ENCODE data around the gene CD101. TPM values are rescaled to one million over a fixed set of nuclear protein-coding genes. Genes with fewer than 3 reads are reported as not detected.
"Not testable (repeated sequence)": the region's sequence is repeated elsewhere in the genome, so short reads cannot be mapped to it uniquely, and the experiment has no call there.

Gene CD101, protein sequence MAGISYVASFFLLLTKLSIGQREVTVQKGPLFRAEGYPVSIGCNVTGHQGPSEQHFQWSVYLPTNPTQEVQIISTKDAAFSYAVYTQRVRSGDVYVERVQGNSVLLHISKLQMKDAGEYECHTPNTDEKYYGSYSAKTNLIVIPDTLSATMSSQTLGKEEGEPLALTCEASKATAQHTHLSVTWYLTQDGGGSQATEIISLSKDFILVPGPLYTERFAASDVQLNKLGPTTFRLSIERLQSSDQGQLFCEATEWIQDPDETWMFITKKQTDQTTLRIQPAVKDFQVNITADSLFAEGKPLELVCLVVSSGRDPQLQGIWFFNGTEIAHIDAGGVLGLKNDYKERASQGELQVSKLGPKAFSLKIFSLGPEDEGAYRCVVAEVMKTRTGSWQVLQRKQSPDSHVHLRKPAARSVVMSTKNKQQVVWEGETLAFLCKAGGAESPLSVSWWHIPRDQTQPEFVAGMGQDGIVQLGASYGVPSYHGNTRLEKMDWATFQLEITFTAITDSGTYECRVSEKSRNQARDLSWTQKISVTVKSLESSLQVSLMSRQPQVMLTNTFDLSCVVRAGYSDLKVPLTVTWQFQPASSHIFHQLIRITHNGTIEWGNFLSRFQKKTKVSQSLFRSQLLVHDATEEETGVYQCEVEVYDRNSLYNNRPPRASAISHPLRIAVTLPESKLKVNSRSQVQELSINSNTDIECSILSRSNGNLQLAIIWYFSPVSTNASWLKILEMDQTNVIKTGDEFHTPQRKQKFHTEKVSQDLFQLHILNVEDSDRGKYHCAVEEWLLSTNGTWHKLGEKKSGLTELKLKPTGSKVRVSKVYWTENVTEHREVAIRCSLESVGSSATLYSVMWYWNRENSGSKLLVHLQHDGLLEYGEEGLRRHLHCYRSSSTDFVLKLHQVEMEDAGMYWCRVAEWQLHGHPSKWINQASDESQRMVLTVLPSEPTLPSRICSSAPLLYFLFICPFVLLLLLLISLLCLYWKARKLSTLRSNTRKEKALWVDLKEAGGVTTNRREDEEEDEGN
- polyA plus RNA-seq: 1 to 10 TPM in 2 of 3 donors, not detected in 1; 1.1 to 1.3 TPM

- no peak within 1 kb of the TSS for H3K27ac ChIP-seq (ENCODE audit: low read depth, low read length)
- 63 to 85% (median 63%) methylated on average over 3 of the region's 3 CpGs for WGBS, 3 donors
Measured at GRCh38 chr1:117001254-117001927, at the start of gene CD101. Gene CD101 (plus strand): TSS chr1:117001760. CDS start chr1:117001818, 58 bp downstream.

DNA sequence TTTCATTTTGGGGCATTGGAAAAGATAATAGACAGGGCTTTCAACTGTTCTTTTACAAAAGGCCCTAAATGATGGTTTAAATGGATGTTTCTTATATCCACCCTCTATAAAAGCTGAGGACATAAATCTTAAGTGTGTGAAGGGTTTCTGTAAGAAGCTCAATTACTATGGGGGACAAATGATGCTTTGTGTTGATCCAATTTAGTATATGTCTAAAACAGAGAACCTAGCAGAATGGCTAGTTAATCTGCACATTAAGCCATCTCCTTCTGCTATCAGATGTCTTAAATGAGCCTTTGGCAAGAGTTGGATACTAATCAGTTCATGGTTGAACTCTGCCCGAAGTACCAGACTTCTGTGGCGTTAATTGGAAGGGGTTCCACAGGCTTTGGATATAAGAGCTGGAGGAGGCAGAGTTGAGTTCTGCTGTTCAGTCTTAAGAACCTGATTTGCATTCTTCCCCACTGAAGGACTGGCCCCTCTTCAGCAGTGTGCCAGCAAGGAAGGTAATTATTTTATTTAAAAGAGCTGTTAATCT lies 48.8 kb upstream of the CD101 start:
- 79 to 94% (median 82%) methylated on average over 2 of the region's 2 CpGs for WGBS, 3 donors
- H3K27ac ChIP-seq (ENCODE audit: low read depth, low read length): no peak overlapping the region

DNA sequence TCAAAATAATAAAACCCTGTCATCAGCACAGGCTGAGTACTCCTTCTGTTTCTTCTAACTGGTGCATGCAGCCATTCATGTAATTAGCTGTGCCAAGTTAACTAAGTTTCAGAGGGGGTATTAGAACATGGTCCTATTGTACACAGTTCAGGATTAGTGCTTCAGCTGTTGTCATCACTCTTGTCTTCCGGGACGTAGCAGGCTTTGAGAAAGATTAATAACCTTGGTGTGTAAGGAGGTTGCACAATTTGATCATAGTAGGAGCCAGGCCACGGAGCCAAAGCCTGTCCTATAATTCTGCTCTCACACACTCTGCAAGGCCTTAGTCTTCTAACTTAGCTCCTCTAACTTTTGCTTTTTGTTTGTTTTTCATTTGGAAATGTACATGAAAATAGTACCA lies 47.1 kb upstream of the CD101 start:
- 54 to 63% (median 62%) methylated on average over 3 of the region's 3 CpGs for WGBS, 3 donors
- no peak overlapping the region for H3K27ac ChIP-seq (ENCODE audit: low read depth, low read length)

GRCh38 chr1:116956378-116956777 lies 45.2 kb upstream of the CD101 start:
- WGBS, 3 donors: 71 to 95% (median 92%) methylated on average over 7 of the region's 7 CpGs
- no peak overlapping the region for H3K27ac ChIP-seq (ENCODE audit: low read depth, low read length)

GRCh38 chr1:116957646-116958045 lies 43.9 kb upstream of the CD101 start:
- WGBS, 3 donors: 85 to 90% (median 86%) methylated on average over 4 of the region's 4 CpGs
- H3K27ac ChIP-seq (ENCODE audit: low read depth, low read length): no peak overlapping the region

DNA sequence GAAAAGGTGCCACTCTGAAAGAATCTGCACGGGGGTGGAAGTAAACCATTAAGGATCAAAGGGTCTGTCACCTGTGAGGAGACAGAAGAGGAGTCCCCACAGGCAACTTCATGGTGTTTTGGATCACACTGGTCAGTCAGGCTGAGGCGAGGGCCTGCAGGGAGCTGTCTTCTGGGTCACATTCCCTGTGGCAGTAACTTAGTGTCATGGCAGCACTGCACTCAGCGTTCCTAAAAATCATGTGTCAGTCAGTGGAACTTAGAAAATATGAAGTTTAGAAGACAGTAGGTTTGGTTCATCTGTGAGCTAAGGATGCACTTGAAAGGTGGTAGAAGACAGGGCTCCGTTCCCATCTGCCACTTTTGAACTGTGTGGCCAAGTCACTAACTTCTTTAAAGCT lies 43.5 kb upstream of the CD101 start:
- 81 to 85% (median 83%) methylated on average over 4 of the region's 4 CpGs for WGBS, 3 donors
- H3K27ac ChIP-seq (ENCODE audit: low read depth, low read length): no peak overlapping the region

DNA sequence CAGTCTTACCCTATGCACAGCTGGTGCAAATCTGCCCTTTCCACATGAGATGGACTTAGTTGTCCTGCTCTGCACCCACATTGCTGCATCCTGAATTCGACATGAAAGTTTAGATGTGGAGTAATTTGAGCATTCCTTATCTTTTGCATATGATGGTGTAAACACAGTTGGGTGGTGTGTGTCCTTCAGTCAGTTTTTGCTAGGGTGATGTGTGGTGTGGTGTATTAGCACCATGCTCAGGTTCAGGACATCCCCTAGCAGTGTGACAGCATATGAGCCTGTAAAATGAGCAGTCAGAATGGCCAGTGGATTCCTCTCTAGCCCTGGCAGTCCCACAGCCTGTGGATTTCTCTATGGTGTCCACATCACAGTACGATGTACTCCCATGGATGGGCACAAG lies 42.6 kb upstream of the CD101 start:
- H3K27ac ChIP-seq (ENCODE audit: low read depth, low read length): no peak overlapping the region
- WGBS, 3 donors: 73 to 95% (median 88%) methylated on average over 2 of the region's 2 CpGs

GRCh38 chr1:116961606-116962005 lies 40.0 kb upstream of the CD101 start:
- no peak overlapping the region for H3K27ac ChIP-seq (ENCODE audit: low read depth, low read length)
- WGBS, 3 donors: 88 to 96% (median 94%) methylated on average over 6 of the region's 6 CpGs

DNA sequence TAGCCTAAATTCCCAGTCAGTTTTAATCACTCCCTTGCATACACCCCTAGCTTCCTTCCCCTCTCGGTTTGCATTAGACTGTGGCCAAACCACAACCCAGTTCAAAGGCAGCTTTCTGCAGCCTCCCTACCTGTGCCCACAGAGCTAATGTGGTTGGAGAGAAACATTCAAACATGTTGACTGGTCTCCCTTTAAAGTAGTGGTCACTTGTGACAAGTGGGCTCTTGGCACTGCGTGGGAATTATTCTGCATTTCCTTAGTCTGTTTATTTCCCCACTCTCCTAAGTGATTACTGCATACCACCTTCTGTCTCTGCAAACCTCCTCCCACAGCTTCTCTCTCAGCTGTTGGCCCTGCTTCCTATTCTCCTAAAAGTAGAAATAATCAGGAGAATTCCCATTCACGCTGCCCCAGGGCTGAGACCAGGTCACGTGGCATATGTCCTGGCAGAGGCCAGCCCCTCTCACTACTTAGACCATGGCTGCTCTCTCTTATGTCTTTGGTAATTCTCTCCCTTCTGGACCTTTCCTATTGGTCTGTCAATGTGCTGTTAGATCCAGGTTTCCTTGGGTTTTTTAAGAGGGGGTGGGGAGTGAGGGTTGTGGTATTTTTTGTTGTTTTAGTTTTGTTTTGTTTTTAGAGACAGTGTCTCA lies 38.4 kb upstream of the CD101 start:
- 36 to 82% (median 54%) methylated on average over 4 of the region's 4 CpGs for WGBS, 3 donors

GRCh38 chr1:116966791-116967190 lies 34.8 kb upstream of the CD101 start:
- H3K27ac ChIP-seq (ENCODE audit: low read depth, low read length): no peak overlapping the region
- 92 to 93% (median 92%) methylated on average over 11 of the region's 11 CpGs for WGBS, 3 donors

More for the DNA sequence above, 38.4 kb upstream of the CD101 start:
- H3K27ac ChIP-seq (ENCODE audit: low read depth, low read length): peak overlapping the region; percentile 19

DNA sequence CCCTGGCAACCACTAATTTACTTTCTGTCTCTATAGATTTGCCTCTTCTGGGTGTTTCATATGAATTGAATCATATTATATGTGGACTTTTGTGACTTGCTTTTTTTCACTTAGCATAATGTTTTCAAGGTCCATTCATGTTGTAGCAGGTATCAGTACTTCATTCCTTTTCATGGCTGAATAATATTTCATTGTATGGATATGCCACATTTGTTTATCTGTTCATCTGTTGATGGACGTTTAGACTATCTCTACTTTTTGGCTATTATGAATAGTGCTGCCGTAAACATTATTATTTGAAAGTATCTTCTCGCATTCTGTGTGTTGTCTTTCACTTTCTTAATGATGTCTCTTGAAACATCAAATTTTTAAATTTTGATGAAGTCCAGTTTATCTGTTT lies 32.8 kb upstream of the CD101 start:
- WGBS, 3 donors: 81 to 93% (median 92%) methylated on average over 3 of the region's 3 CpGs
- H3K27ac ChIP-seq (ENCODE audit: low read depth, low read length): no peak overlapping the region

- WGBS, 3 donors: 68 to 77% (median 75%) methylated on average over 4 of the region's 4 CpGs
- no peak overlapping the region for H3K27ac ChIP-seq (ENCODE audit: low read depth, low read length)
Measured at GRCh38 chr1:116971258-116971860, 30.2 kb upstream of the CD101 start.

GRCh38 chr1:116971965-116972673 lies 29.4 kb upstream of the CD101 start:
- 82 to 91% (median 83%) methylated on average over 6 of the region's 6 CpGs for WGBS, 3 donors
- no peak overlapping the region for H3K27ac ChIP-seq (ENCODE audit: low read depth, low read length)

GRCh38 chr1:116972674-116973030 lies 28.9 kb upstream of the CD101 start:
- 66 to 76% (median 76%) methylated on average over 2 of the region's 2 CpGs for WGBS, 3 donors
- H3K27ac ChIP-seq (ENCODE audit: low read depth, low read length): no peak overlapping the region

DNA sequence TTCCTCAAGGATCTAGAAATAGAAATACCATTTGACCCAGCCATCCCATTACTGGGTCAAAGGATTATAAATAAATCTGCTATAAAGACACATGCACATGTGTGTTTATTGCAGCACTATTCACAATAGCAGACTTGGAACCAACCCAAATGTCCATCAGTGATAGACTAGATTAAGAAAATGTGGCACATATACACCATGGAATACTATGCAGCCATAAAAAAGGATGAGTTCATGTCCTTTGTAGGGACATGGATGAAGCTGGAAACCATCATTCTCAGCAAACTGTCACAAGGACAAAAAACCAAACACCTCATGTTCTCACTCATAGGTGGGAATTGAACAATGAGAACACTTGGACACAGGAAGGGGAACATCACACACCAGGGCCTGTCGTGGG lies 21.3 kb upstream of the CD101 start:
- not testable (repeated sequence) for H3K27ac ChIP-seq (ENCODE audit: low read depth, low read length)
- WGBS, 3 donors: 83 to 95% (median 95%) methylated on average over 1 of the region's 1 CpG

DNA sequence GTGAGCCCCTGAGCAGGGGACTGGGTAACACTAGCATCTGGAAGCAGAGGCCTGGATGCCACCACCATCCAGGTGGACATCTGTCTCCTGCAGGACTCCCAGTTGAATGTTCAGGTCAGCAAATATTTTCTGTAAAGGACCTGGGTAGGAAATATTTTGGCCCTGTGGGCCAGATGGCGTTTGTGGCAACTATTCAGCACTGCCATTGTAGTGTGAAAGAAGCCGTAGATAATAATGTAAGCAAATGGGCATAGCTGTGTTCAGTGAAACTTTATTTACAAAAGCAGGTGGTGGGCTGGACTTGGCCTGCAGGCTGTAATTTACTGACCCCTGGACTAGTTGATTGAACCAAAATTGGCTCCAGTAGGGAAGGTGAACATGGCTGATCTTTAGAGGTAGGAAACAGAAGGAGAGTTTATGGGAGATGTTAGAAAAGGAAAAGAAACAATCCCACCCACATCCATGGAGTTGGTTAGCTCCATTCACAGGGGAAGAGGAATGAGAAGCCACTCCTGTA lies 20.0 kb upstream of the CD101 start:
- H3K27ac ChIP-seq (ENCODE audit: low read depth, low read length): no peak overlapping the region
- WGBS, 3 donors: 54 to 92% (median 90%) methylated on average over 2 of the region's 2 CpGs

All from adipose tissue (tissue), 3 donors.